HEK293 (cell line): ENCODE results near the gene CDK5.

Experiments used
- GLI2 ChIP-seq: fragments of 450-650 bp; formaldehyde crosslinking; IDR thresholded peaks from 2 replicates; pipeline ENCODE4; 2017; ENCODE audit warnings: missing biosample characterization, missing genetic modification characterization, low read depth, borderline replicate concordance
- OSR2 ChIP-seq: fragments of 450-650 bp; formaldehyde crosslinking; IDR thresholded peaks from 2 replicates; pipeline ENCODE4 v1.5.1; 2016; ENCODE audit warnings: missing biosample characterization, missing genetic modification characterization
- SCRT2 ChIP-seq: fragments of 450-650 bp; formaldehyde crosslinking; IDR thresholded peaks from 2 replicates; pipeline ENCODE4 v1.5.1; 2016; ENCODE audit warnings: missing biosample characterization, missing genetic modification characterization
- SP7 ChIP-seq: fragments of 450-650 bp; formaldehyde crosslinking; IDR thresholded peaks from 2 replicates; pipeline ENCODE4 v1.5.1; 2016; ENCODE audit warnings: missing biosample characterization, missing genetic modification characterization
- ZBTB21 ChIP-seq: fragments of 450-650 bp; formaldehyde crosslinking; IDR thresholded peaks from 2 replicates; pipeline ENCODE4 v1.5.1; 2017; ENCODE audit warnings: missing biosample characterization, missing genetic modification characterization
- ZIC2 ChIP-seq: fragments of 450-650 bp; formaldehyde crosslinking; IDR thresholded peaks from 2 replicates; pipeline ENCODE4 v1.5.1; 2016; ENCODE audit warnings: missing biosample characterization, missing genetic modification characterization
- ZNF292 ChIP-seq: fragments of 450-650 bp; formaldehyde crosslinking; IDR thresholded peaks from 2 replicates; pipeline ENCODE4 v1.5.1; 2016; ENCODE audit warnings: low read depth, missing biosample characterization, missing genetic modification characterization, borderline replicate concordance
- ZNF324 ChIP-seq: fragments of 450-650 bp; formaldehyde crosslinking; IDR thresholded peaks from 2 replicates; pipeline ENCODE4 v1.5.1; 2016; ENCODE audit warnings: missing biosample characterization, missing genetic modification characterization
- ZNF416 ChIP-seq: fragments of 450-650 bp; formaldehyde crosslinking; IDR thresholded peaks from 2 replicates; pipeline ENCODE4 v1.5.1; 2016; ENCODE audit warnings: missing biosample characterization, missing genetic modification characterization
- ZNF629 ChIP-seq: fragments of 450-650 bp; formaldehyde crosslinking; IDR thresholded peaks from 2 replicates; pipeline ENCODE4 v1.5.1; 2017; ENCODE audit warnings: missing biosample characterization, missing genetic modification characterization
- ZNF664 ChIP-seq: fragments of 450-650 bp; formaldehyde crosslinking; IDR thresholded peaks from 2 replicates; pipeline ENCODE4 v1.5.1; 2016; ENCODE audit warnings: missing biosample characterization, missing genetic modification characterization
- ZNF670 ChIP-seq: fragments of 450-650 bp; formaldehyde crosslinking; IDR thresholded peaks from 2 replicates; pipeline ENCODE4 v1.5.1; 2016; ENCODE audit warnings: missing biosample characterization, missing genetic modification characterization, low read depth
- ZNF837 ChIP-seq: fragments of 450-650 bp; formaldehyde crosslinking; IDR thresholded peaks from 2 replicates; pipeline ENCODE4 v1.5.1; 2016; ENCODE audit warnings: missing biosample characterization, missing genetic modification characterization
- ZSCAN30 ChIP-seq: fragments of 450-650 bp; IDR thresholded peaks from 2 replicates; pipeline ENCODE4 v1.5.1; 2018; ENCODE audit warnings: missing biosample characterization, mild to moderate bottlenecking, missing genetic modification characterization, moderate library complexity
- TF ChIP-seq, protein P1 (sequence below): fragments of 450-650 bp; formaldehyde crosslinking; IDR thresholded peaks from 2 replicates; pipeline ENCODE4 v1.5.1; 2016; ENCODE audit warnings: missing biosample characterization, missing genetic modification characterization, borderline replicate concordance
- TF ChIP-seq, protein P2 (sequence below): fragments of 450-650 bp; formaldehyde crosslinking; IDR thresholded peaks from 2 replicates; pipeline ENCODE4 v1.5.1; 2016; ENCODE audit warnings: missing biosample characterization, missing genetic modification characterization
- TF ChIP-seq, protein P3 (sequence below): fragments of 450-650 bp; formaldehyde crosslinking; IDR thresholded peaks from 2 replicates; pipeline ENCODE4 v1.5.1; 2016; ENCODE audit warnings: missing biosample characterization, missing genetic modification characterization
- TF ChIP-seq, protein P4 (sequence below): fragments of 450-650 bp; formaldehyde crosslinking; conservative IDR thresholded peaks from 2 replicates; pipeline ENCODE4 v1.5.1; 2016; ENCODE audit warnings: low read depth, missing biosample characterization, missing genetic modification characterization
- TF ChIP-seq, protein P5 (sequence below): fragments of 450-650 bp; formaldehyde crosslinking; IDR thresholded peaks from 2 replicates; pipeline ENCODE4 v1.5.1; 2016; ENCODE audit warnings: missing biosample characterization, missing genetic modification characterization
- TF ChIP-seq, protein P6 (sequence below): IDR thresholded peaks from 2 replicates; pipeline ENCODE4 v1.6.1; 2011; ENCODE audit warnings: mild to moderate bottlenecking, low read depth, low read length, borderline replicate concordance

The CDK5 gene

DNA sequence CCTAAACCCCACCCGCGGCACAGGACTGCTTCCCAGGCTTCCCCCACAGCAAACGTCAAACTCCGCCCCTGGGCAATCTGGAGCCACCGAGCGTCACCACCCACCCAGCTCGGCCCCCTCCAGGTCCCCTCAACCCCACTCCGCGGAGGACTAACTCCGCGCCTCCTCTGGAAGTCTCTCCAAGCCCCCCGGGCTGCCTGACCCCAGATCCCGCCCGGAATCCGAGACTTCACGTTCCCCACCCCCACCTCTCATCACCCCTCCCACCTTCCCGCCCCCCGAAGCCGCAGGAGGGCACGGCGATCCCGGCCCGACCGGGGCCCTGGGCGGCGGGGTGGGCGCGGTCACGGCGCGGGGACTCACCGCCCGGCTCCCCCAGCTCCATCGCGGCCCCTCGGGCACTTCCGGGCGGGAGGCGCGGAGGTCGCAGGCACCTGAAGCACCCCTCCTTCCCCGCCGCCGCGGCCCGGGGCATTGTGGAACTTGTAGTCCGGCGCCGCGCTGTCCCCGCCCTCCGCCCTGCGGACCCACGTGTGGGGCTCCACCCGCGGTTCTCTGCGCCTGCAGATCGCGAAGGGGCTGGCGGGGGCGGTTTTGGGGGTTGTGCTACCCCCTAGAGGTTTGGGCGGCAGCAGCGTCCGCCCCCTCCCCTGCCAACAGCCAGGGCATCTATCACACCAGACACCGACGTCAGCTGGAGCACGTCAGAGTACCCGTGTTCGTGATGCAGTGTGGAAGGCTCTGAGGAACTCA is 25.6 kb upstream of the CDK5 start, which contains the start of gene TMUB1 (continued):
- TF ChIP-seq ZNF292 (tag by site-specific recombination) (no peak), ZNF324 (tag by site-specific recombination) (0 out of 2 replicates have a peak, but pooled peaks have one; percentile 38), SP7 (tag by site-specific recombination) (no peak), OSR2 (tag by site-specific recombination) (no peak), SCRT2 (tag by site-specific recombination) (no peak), ZNF837 (tag by site-specific recombination) (no peak), ZSCAN30 (0 out of 2 replicates have a peak, but pooled peaks have one; percentile 45), ZIC2 (no peak), ZNF670 (tag by site-specific recombination) (no peak), ZNF664 (tag by site-specific recombination) (no peak), ZBTB21 (tag by site-specific recombination) (peak; percentile 74), GLI2 (tag by site-specific recombination) (no peak), ZNF629 (peak; percentile 90), ZNF416 (tag by site-specific recombination) (no peak)
- TF ChIP-seq, protein P1, sequence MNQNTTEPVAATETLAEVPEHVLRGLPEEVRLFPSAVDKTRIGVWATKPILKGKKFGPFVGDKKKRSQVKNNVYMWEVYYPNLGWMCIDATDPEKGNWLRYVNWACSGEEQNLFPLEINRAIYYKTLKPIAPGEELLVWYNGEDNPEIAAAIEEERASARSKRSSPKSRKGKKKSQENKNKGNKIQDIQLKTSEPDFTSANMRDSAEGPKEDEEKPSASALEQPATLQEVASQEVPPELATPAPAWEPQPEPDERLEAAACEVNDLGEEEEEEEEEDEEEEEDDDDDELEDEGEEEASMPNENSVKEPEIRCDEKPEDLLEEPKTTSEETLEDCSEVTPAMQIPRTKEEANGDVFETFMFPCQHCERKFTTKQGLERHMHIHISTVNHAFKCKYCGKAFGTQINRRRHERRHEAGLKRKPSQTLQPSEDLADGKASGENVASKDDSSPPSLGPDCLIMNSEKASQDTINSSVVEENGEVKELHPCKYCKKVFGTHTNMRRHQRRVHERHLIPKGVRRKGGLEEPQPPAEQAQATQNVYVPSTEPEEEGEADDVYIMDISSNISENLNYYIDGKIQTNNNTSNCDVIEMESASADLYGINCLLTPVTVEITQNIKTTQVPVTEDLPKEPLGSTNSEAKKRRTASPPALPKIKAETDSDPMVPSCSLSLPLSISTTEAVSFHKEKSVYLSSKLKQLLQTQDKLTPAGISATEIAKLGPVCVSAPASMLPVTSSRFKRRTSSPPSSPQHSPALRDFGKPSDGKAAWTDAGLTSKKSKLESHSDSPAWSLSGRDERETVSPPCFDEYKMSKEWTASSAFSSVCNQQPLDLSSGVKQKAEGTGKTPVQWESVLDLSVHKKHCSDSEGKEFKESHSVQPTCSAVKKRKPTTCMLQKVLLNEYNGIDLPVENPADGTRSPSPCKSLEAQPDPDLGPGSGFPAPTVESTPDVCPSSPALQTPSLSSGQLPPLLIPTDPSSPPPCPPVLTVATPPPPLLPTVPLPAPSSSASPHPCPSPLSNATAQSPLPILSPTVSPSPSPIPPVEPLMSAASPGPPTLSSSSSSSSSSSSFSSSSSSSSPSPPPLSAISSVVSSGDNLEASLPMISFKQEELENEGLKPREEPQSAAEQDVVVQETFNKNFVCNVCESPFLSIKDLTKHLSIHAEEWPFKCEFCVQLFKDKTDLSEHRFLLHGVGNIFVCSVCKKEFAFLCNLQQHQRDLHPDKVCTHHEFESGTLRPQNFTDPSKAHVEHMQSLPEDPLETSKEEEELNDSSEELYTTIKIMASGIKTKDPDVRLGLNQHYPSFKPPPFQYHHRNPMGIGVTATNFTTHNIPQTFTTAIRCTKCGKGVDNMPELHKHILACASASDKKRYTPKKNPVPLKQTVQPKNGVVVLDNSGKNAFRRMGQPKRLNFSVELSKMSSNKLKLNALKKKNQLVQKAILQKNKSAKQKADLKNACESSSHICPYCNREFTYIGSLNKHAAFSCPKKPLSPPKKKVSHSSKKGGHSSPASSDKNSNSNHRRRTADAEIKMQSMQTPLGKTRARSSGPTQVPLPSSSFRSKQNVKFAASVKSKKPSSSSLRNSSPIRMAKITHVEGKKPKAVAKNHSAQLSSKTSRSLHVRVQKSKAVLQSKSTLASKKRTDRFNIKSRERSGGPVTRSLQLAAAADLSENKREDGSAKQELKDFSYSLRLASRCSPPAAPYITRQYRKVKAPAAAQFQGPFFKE = no peak
- TF ChIP-seq, protein P2, sequence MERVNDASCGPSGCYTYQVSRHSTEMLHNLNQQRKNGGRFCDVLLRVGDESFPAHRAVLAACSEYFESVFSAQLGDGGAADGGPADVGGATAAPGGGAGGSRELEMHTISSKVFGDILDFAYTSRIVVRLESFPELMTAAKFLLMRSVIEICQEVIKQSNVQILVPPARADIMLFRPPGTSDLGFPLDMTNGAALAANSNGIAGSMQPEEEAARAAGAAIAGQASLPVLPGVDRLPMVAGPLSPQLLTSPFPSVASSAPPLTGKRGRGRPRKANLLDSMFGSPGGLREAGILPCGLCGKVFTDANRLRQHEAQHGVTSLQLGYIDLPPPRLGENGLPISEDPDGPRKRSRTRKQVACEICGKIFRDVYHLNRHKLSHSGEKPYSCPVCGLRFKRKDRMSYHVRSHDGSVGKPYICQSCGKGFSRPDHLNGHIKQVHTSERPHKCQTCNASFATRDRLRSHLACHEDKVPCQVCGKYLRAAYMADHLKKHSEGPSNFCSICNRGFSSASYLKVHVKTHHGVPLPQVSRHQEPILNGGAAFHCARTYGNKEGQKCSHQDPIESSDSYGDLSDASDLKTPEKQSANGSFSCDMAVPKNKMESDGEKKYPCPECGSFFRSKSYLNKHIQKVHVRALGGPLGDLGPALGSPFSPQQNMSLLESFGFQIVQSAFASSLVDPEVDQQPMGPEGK (tag by site-specific recombination) = peak; percentile 74
- TF ChIP-seq, protein P3, sequence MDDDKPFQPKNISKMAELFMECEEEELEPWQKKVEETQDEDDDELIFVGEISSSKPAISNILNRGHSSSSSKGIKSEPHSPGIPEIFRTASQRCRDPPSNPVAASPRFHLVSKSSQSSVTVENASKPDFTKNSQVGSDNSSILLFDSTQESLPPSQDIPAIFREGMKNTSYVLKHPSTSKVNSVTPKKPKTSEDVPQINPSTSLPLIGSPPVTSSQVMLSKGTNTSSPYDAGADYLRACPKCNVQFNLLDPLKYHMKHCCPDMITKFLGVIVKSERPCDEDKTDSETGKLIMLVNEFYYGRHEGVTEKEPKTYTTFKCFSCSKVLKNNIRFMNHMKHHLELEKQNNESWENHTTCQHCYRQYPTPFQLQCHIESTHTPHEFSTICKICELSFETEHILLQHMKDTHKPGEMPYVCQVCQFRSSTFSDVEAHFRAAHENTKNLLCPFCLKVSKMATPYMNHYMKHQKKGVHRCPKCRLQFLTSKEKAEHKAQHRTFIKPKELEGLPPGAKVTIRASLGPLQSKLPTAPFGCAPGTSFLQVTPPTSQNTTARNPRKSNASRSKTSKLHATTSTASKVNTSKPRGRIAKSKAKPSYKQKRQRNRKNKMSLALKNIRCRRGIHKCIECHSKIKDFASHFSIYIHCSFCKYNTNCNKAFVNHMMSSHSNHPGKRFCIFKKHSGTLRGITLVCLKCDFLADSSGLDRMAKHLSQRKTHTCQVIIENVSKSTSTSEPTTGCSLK (tag by site-specific recombination) = no peak
- TF ChIP-seq, protein P4, sequence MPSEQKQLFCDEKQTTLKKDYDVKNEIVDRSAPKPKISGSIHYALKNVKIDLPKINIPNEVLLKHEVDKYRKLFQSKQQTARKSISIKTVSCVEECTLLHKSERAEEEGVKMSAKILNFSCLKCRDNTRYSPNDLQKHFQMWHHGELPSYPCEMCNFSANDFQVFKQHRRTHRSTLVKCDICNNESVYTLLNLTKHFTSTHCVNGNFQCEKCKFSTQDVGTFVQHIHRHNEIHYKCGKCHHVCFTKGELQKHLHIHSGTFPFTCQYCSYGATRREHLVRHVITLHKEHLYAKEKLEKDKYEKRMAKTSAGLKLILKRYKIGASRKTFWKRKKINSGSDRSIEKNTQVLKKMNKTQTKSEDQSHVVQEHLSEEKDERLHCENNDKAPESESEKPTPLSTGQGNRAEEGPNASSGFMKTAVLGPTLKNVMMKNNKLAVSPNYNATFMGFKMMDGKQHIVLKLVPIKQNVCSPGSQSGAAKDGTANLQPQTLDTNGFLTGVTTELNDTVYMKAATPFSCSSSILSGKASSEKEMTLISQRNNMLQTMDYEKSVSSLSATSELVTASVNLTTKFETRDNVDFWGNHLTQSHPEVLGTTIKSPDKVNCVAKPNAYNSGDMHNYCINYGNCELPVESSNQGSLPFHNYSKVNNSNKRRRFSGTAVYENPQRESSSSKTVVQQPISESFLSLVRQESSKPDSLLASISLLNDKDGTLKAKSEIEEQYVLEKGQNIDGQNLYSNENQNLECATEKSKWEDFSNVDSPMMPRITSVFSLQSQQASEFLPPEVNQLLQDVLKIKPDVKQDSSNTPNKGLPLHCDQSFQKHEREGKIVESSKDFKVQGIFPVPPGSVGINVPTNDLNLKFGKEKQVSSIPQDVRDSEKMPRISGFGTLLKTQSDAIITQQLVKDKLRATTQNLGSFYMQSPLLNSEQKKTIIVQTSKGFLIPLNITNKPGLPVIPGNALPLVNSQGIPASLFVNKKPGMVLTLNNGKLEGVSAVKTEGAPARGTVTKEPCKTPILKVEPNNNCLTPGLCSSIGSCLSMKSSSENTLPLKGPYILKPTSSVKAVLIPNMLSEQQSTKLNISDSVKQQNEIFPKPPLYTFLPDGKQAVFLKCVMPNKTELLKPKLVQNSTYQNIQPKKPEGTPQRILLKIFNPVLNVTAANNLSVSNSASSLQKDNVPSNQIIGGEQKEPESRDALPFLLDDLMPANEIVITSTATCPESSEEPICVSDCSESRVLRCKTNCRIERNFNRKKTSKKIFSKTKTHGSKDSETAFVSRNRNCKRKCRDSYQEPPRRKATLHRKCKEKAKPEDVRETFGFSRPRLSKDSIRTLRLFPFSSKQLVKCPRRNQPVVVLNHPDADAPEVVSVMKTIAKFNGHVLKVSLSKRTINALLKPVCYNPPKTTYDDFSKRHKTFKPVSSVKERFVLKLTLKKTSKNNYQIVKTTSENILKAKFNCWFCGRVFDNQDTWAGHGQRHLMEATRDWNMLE (tag by site-specific recombination) = no peak
- TF ChIP-seq, protein P5, sequence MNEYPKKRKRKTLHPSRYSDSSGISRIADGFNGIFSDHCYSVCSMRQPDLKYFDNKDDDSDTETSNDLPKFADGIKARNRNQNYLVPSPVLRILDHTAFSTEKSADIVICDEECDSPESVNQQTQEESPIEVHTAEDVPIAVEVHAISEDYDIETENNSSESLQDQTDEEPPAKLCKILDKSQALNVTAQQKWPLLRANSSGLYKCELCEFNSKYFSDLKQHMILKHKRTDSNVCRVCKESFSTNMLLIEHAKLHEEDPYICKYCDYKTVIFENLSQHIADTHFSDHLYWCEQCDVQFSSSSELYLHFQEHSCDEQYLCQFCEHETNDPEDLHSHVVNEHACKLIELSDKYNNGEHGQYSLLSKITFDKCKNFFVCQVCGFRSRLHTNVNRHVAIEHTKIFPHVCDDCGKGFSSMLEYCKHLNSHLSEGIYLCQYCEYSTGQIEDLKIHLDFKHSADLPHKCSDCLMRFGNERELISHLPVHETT (tag by site-specific recombination) = no peak
- TF ChIP-seq, protein P6, sequence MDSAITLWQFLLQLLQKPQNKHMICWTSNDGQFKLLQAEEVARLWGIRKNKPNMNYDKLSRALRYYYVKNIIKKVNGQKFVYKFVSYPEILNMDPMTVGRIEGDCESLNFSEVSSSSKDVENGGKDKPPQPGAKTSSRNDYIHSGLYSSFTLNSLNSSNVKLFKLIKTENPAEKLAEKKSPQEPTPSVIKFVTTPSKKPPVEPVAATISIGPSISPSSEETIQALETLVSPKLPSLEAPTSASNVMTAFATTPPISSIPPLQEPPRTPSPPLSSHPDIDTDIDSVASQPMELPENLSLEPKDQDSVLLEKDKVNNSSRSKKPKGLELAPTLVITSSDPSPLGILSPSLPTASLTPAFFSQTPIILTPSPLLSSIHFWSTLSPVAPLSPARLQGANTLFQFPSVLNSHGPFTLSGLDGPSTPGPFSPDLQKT = no peak; the same call in 1 of the 2 replicates
